GM12878 (cell line): ENCODE results near the gene IPPK. TPM values are rescaled to one million over a fixed set of nuclear protein-coding genes. Genes with fewer than 3 reads are reported as not detected.

Experiments used
- ATAC-seq: fragments of 200-7000 bp; cut with Tn5 transposase; 3 replicates; pipeline ENCODE4 v1.9.1; 2020; ENCODE audit warnings: mild to moderate bottlenecking, moderate library complexity
- BruUV-seq: library from RNA; stranded (reverse); fragments of 400-500 nt; replicated peaks from 2 replicates; lab custom pipeline; 2021; lab: Mats Ljungman, UMichigan
- CTCF ChIA-PET: fragments of 300-600 bp; sonication (Branson Sonifier 250); formaldehyde crosslinking; extraction: SDS; loops from one replicate; lab custom pipeline; 2021; ENCODE audit warnings: inconsistent platforms; lab: Yijun Ruan, JAX
- POLR2A ChIA-PET: fragments of 350-600 bp; formaldehyde crosslinking; extraction: SDS; loops from one replicate; lab custom pipeline; 2021; ENCODE audit warnings: inconsistent platforms; lab: Charles Lee
- RAD21 ChIA-PET: fragments of 300-600 bp; sonication (Branson Sonifier 250); formaldehyde crosslinking; loops from one replicate; lab custom pipeline; 2023; ENCODE audit warnings: antibody characterized with exemption; ENCODE audit not compliant: unreplicated experiment; lab: Charles Lee
- SMC1A ChIA-PET: fragments of 300-600 bp; sonication (Branson Sonifier 250); formaldehyde crosslinking; loops from one replicate; lab custom pipeline; 2023; ENCODE audit not compliant: unreplicated experiment, uncharacterized antibody; lab: Charles Lee
- DNase-seq: peaks from one replicate; pipeline ENCODE4 v3.0.0-alpha.2; 2011; ENCODE audit warnings: low read depth, low spot score
- FAIRE-seq: peaks from 3 replicates; lab custom pipeline; 2011; peaks lifted over from hg19 to GRCh38; lab: Jason Lieb, UNC
- H2AFZ ChIP-seq: 2 replicates; pipeline ENCODE4 v1.6.0; 2011; ENCODE audit warnings: low read depth, low read length, control low read depth; ENCODE audit not compliant: control insufficient read depth
- H3K27ac ChIP-seq: 2 replicates; pipeline ENCODE4 v1.5.1; 2011; ENCODE audit warnings: control low read depth; ENCODE audit not compliant: control insufficient read depth, insufficient read depth
- H3K27me3 ChIP-seq, 2 experiments: replicated peaks in 1 of 2; 2 replicates each; pipeline versions ENCODE4 v1.6.0 to v1.6.1; 2011; ENCODE audit warnings: low read length in 1 of 2; ENCODE audit not compliant: control insufficient read depth in 2 of 2, insufficient read depth in 2 of 2
- H3K36me3 ChIP-seq, 2 experiments: 2 replicates each; pipeline ENCODE4 v1.5.1; 2011; ENCODE audit warnings: low read length in 1 of 2; ENCODE audit not compliant: control insufficient read depth in 2 of 2, insufficient read depth in 2 of 2
- H3K4me1 ChIP-seq: 2 replicates; pipeline ENCODE4 v1.6.1; 2011; ENCODE audit warnings: mild to moderate bottlenecking, low read length, moderate library complexity, mixed read lengths; ENCODE audit not compliant: control insufficient read depth, insufficient read depth
- H3K4me2 ChIP-seq: 2 replicates; pipeline ENCODE4 v1.6.0; 2011; ENCODE audit warnings: control low read depth; ENCODE audit not compliant: control insufficient read depth, insufficient read depth
- H3K4me3 ChIP-seq: fragments of 200-600 bp; sonication (generic); 2 replicates; pipeline ENCODE4 v1.5.1; 2016
- H3K79me2 ChIP-seq: 2 replicates; pipeline ENCODE4 v1.6.0; 2011; ENCODE audit warnings: low read length; ENCODE audit not compliant: control insufficient read depth, insufficient read depth
- H3K9ac ChIP-seq: 2 replicates; pipeline ENCODE4 v1.8.0; 2011; ENCODE audit warnings: low read length, control low read depth, mixed read lengths; ENCODE audit not compliant: control insufficient read depth, insufficient read depth
- H3K9me3 ChIP-seq: replicated peaks from 3 replicates; pipeline ENCODE4 v1.5.1; 2011; ENCODE audit warnings: mild to moderate bottlenecking, low read length; ENCODE audit not compliant: control insufficient read depth, insufficient read depth
- H4K20me1 ChIP-seq: 2 replicates; pipeline ENCODE4 v1.6.0; 2011; ENCODE audit not compliant: control insufficient read depth, insufficient read depth
- CEBPZ ChIP-seq: fragments of 150-350 bp; IDR thresholded peaks from 2 replicates; pipeline ENCODE4 v1.6.1; 2016; ENCODE audit warnings: low read depth, low read length
- CREB1 ChIP-seq: IDR thresholded peaks from 2 replicates; pipeline ENCODE4 v1.6.1; 2012; ENCODE audit warnings: low read depth, mild to moderate bottlenecking, inconsistent platforms
- HDAC2 ChIP-seq: fragments of 200-600 bp; sonication (generic); IDR thresholded peaks from 2 replicates; pipeline ENCODE4 v1.6.1; 2017
- HDAC6 ChIP-seq: fragments of 200-600 bp; sonication (generic); IDR thresholded peaks from one replicate; pipeline ENCODE4 v1.8.0; 2017; ENCODE audit warnings: antibody characterized with exemption; ENCODE audit not compliant: unreplicated experiment
- KAT2A ChIP-seq: conservative IDR thresholded peaks from 2 replicates; pipeline ENCODE4 v1.6.1; 2011; ENCODE audit warnings: low read depth, low read length; ENCODE audit not compliant: control insufficient read depth
- MYB ChIP-seq: fragments of 150-350 bp; IDR thresholded peaks from 2 replicates; pipeline ENCODE4 v1.6.1; 2014; ENCODE audit warnings: mild to moderate bottlenecking, low read depth, low read length, borderline replicate concordance
- NFYB ChIP-seq: IDR thresholded peaks from 2 replicates; pipeline ENCODE4 v1.6.1; 2011; ENCODE audit warnings: low read depth, mild to moderate bottlenecking, low read length, improper control_type of control experiment, moderate library complexity; ENCODE audit not compliant: insufficient read depth
- SMARCA5 ChIP-seq: fragments of 450-650 bp; IDR thresholded peaks from 2 replicates; pipeline ENCODE4 v1.6.1; 2017; ENCODE audit warnings: mild to moderate bottlenecking
- SREBF1 ChIP-seq: IDR thresholded peaks from 2 replicates; pipeline ENCODE4 v1.6.1; 2012; ENCODE audit warnings: mild to moderate bottlenecking, low read length
- SUZ12 ChIP-seq: fragments of 200-600 bp; sonication (generic); IDR thresholded peaks from one replicate; pipeline ENCODE4 v1.6.1; 2018; ENCODE audit warnings: antibody characterized with exemption, mild to moderate bottlenecking; ENCODE audit not compliant: unreplicated experiment
- TCF12 ChIP-seq: IDR thresholded peaks from 2 replicates; pipeline ENCODE4 v1.6.1; 2011; ENCODE audit warnings: low read depth, mild to moderate bottlenecking, low read length
- ZBTB11 ChIP-seq: fragments of 450-650 bp; formaldehyde crosslinking; IDR thresholded peaks from 2 replicates; pipeline ENCODE4 v1.5.0; 2022; ENCODE audit warnings: mild to moderate bottlenecking, missing genetic modification characterization
- WGBS: methylation state at CpG from one replicate; pipeline ENCODE4 v1.1.6; 2016; ENCODE audit warnings: low lambda C conversion rate; ENCODE audit not compliant: insufficient replicate concordance, insufficient coverage; ENCODE audit errors: missing lambda C conversion rate; 5-methylcytosine and 5-hydroxymethylcytosine counted together
- in situ Hi-C: fragments of 300-500 bp; cut with MboI; formaldehyde crosslinking; loops from 9 replicates; pipeline ENCODE4 v1.14.3; 2018; ENCODE audit warnings: mixed read lengths
- intact Hi-C: fragments of 100-400 bp; cut with micrococcal nuclease; formaldehyde crosslinking; loops from one replicate; pipeline ENCODE4 v1.14.2; 2022; ENCODE audit not compliant: unreplicated experiment
- polyA plus RNA-seq, 11 experiments: library from polyadenylated mRNA; depleted of rRNA in 4 of 11; unstranded in 6 of 11; stranded (reverse) in 5 of 11; fragments of >200 nt; fragmentation: Nextera tagmentation in 4 of 11; fragmentation: Illumina TruSeq in 1 of 11; extraction: Ambion mirVana in 4 of 11; extraction: Trizol in 1 of 11; gene quantifications; 1 replicate in 1 of 11; 2 replicates in 10 of 11; pipeline versions ENCODE4 v1.2.1 to v1.2.3, GENCODE V29; 2011 to 2016; ENCODE audit warnings: inconsistent platforms in 2 of 11, missing spikeins in 2 of 11, low read depth in 1 of 11
- total RNA-seq, 4 experiments: library from RNA; depleted of rRNA in 3 of 4; stranded (reverse); fragments of >200 nt in 3 of 4; fragmentation: Illumina TruSeq in 1 of 4; extraction: Trizol in 1 of 4; gene quantifications; 2 replicates each; pipeline versions ENCODE4 v1.2.1 to v1.2.3, GENCODE V29; 2013 to 2021

Gene IPPK
- total and polyA plus RNA-seq, 10 of the 15 experiments (the other 5 are each of a cell fraction or from before 2014, with no cell fraction given): 2.1 to 22.1 (median 11.4) TPM

- CTCF ChIA-PET: no interaction called here
- in situ Hi-C loops: no loop called here
Observed at GRCh38 chr9:92660266-92660665, 9.7 kb downstream of the IPPK start.

More at GRCh38 chr9:92660266-92660665, 9.7 kb downstream of the IPPK start:
- 85% methylated on average over 4 of the region's 4 CpGs for WGBS
- ATAC-seq (no peak), DNase-seq (no peak), FAIRE-seq (no peak)
- intact Hi-C loops: no loop called here
- TF ChIP-seq MYB (no peak), SMARCA5 (no peak), KAT2A (no peak), HDAC2 (no peak), HDAC6 (no peak), SREBF1 (no peak), ZBTB11 (CRISPR knock-in tag) (no peak), NFYB (no peak), CEBPZ (no peak), SUZ12 (no peak), CREB1 (no peak), TCF12 (no peak)
- no TSS peak for BruUV-seq
- Histone ChIP-seq H2AFZ (no peak overlapping the region), H3K4me1 (peaks cover 11% of the 10 kb centered on the region), H3K27ac (no peak overlapping the region), H3K4me3 (no peak overlapping the region), H3K9ac (no peak overlapping the region), H3K27me3 (no peaks in the 10 kb centered on the region), H3K36me3 (peaks cover 15 to 16% of the 10 kb centered on the region in 2 experiments), H3K4me2 (no peak overlapping the region), H4K20me1 (peaks cover 8% of the 10 kb centered on the region; the same call in 1 of the 2 replicates), H3K79me2 (peaks cover 25% of the 10 kb centered on the region), H3K9me3 (no peaks in the 10 kb centered on the region)
- SMC1A ChIA-PET: interaction anchor here (1.5 kb wide), 1 partner anchor 21 kb away, joined by 4 read pairs; no protein-coding TSS in a partner anchor
- RAD21 ChIA-PET: no interaction called here
- POLR2A ChIA-PET: no interaction called here
